K562 (cell line): ENCODE data around the gene HSD11B1.

Experiments
- NFIC ChIP-seq: fragments of 450-650 bp; IDR thresholded peaks from 2 replicates; pipeline ENCODE4 v1.6.1; 2017; ENCODE audit warnings: mild to moderate bottlenecking, inconsistent platforms
- NRF1 ChIP-seq, 2 experiments: fragments of 450-650 bp; IDR thresholded peaks in 1 of 2; conservative IDR thresholded peaks in 1 of 2; 2 replicates each; pipeline ENCODE4 v1.6.1; 2014; ENCODE audit warnings: mild to moderate bottlenecking in 2 of 2

DNA sequence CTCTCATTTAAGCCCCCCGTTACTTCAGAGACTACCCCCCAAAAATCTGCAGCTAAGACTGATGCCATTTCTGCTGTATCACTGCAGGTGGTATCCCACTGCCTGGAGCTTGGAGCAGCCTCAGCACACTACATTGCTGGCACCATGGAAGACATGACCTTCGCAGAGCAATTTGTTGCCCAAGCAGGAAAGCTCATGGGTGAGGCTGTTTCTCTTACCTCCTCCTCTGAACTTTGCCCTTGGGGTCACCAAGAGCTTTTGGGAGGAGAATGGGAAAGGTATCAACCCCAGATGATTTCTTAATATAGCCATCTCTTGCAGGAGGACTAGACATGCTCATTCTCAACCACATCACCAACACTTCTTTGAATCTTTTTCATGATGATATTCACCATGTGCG lies 2.0 kb downstream of the HSD11B1 start:
- TF ChIP-seq NFIC: no peak
- TF ChIP-seq NRF1 (conservative IDR thresholded peaks at IDR 0.05 in 1 of 2, IDR thresholded peaks at IDR 0.05 in 1 of 2): no peak
